ENCODE results near the gene TCFL5.
A peak's percentile ranks its signal among the peaks of the same experiment; 100 is the strongest.
"Not testable (repeated sequence)": the region's sequence is repeated elsewhere in the genome, so short reads cannot be mapped to it uniquely, and the experiment has no call there.

TCFL5 gene

GRCh38 chr20:62875419-62876361 lies 14.1 kb upstream of the TCFL5 start:
- H3K4me3 ChIP-seq (ENCODE audit: low read depth, low read length) = no peak overlapping the region
- TF ChIP-seq CTCF (IDR thresholded peaks at IDR 0.05; ENCODE audit: insufficient read depth, low read depth, low read length, missing control alignments) = no peak
- no peak for DNase-seq (ENCODE audit: low read depth)

- H3K4me3 ChIP-seq (ENCODE audit: low read depth, low read length) = no peak overlapping the region
- no peak for TF ChIP-seq CTCF (IDR thresholded peaks at IDR 0.05; ENCODE audit: insufficient read depth, low read depth, low read length, missing control alignments)
- no peak for DNase-seq (ENCODE audit: low read depth)
These were observed 13.3 kb upstream of the TCFL5 start for GRCh38 chr20:62874964-62875344.

GRCh38 chr20:62873681-62874031 lies 12.0 kb upstream of the TCFL5 start:
- TF ChIP-seq CTCF (IDR thresholded peaks at IDR 0.05; ENCODE audit: insufficient read depth, low read depth, low read length, missing control alignments) = peak; percentile 36
- H3K4me3 ChIP-seq (ENCODE audit: low read depth, low read length) = not testable (repeated sequence)
- DNase-seq (ENCODE audit: low read depth) = peak; percentile 49

GRCh38 chr20:62873280-62873679 lies 11.7 kb upstream of the TCFL5 start:
- no peak for TF ChIP-seq CTCF (IDR thresholded peaks at IDR 0.05; ENCODE audit: insufficient read depth, low read depth, low read length, missing control alignments)
- no peak overlapping the region for H3K4me3 ChIP-seq (ENCODE audit: low read depth, low read length)
- DNase-seq (ENCODE audit: low read depth) = no peak

GRCh38 chr20:62872862-62873261 lies 11.2 kb upstream of the TCFL5 start:
- TF ChIP-seq CTCF (IDR thresholded peaks at IDR 0.05; ENCODE audit: insufficient read depth, low read depth, low read length, missing control alignments) = no peak
- H3K4me3 ChIP-seq (ENCODE audit: low read depth, low read length) = no peak overlapping the region
- no peak for DNase-seq (ENCODE audit: low read depth)

GRCh38 chr20:62872184-62872847 lies 10.7 kb upstream of the TCFL5 start:
- TF ChIP-seq CTCF (IDR thresholded peaks at IDR 0.05; ENCODE audit: insufficient read depth, low read depth, low read length, missing control alignments) = no peak
- H3K4me3 ChIP-seq (ENCODE audit: low read depth, low read length) = no peak overlapping the region
- DNase-seq (ENCODE audit: low read depth) = no peak

Data from GM12865 (cell line).